H9 (cell line): ENCODE data around the gene MLYCD. TPM values are rescaled to one million over a fixed set of nuclear protein-coding genes. Genes with fewer than 3 reads are reported as not detected.

Source experiments
- DNase-seq: peaks from one replicate; pipeline ENCODE4 v3.0.0-alpha.2; 2017
- H2AFZ ChIP-seq: one replicate; pipeline ENCODE4 v1.6.1; 2013; ENCODE audit warnings: mild to moderate bottlenecking, low read length, control low read depth, moderate library complexity
- H2AK5ac ChIP-seq: 2 replicates; pipeline ENCODE4 v1.6.1; 2013; ENCODE audit warnings: low read length, control low read depth, mixed read lengths; ENCODE audit not compliant: insufficient read length
- H2BK120ac ChIP-seq: one replicate; pipeline ENCODE4 v1.6.1; 2013; ENCODE audit warnings: low read depth, mild to moderate bottlenecking, low read length, control low read depth, inconsistent platforms; ENCODE audit not compliant: poor library complexity, severe bottlenecking
- H2BK12ac ChIP-seq: 2 replicates; pipeline ENCODE4 v1.6.1; 2013; ENCODE audit warnings: low read length, control low read depth, mixed read lengths, low read depth; ENCODE audit not compliant: insufficient read length
- H2BK15ac ChIP-seq: 2 replicates; pipeline ENCODE4 v1.6.1; 2013; ENCODE audit warnings: low read depth, low read length, control low read depth
- H2BK20ac ChIP-seq: one replicate; pipeline ENCODE4 v1.6.1; 2013; ENCODE audit warnings: low read depth, mild to moderate bottlenecking, low read length, control low read depth, inconsistent platforms; ENCODE audit not compliant: poor library complexity, severe bottlenecking
- H2BK5ac ChIP-seq: 2 replicates; pipeline ENCODE4 v1.6.1; 2013; ENCODE audit warnings: low read length, control low read depth, mixed read lengths; ENCODE audit not compliant: insufficient read length
- H3K14ac ChIP-seq: 2 replicates; pipeline ENCODE4 v1.6.1; 2013; ENCODE audit warnings: low read length, control low read depth; ENCODE audit not compliant: insufficient read depth
- H3K18ac ChIP-seq: 2 replicates; pipeline ENCODE4 v1.6.1; 2013; ENCODE audit warnings: low read depth, mild to moderate bottlenecking, mixed read lengths, low read length, control low read depth; ENCODE audit not compliant: insufficient read length
- H3K23ac ChIP-seq: 2 replicates; pipeline ENCODE4 v1.6.1; 2013; ENCODE audit warnings: low read length, control low read depth, mixed read lengths, low read depth; ENCODE audit not compliant: insufficient read length
- H3K23me2 ChIP-seq: 2 replicates; pipeline ENCODE4 v1.6.1; 2013; ENCODE audit warnings: low read depth, mild to moderate bottlenecking, mixed read lengths, low read length, control low read depth; ENCODE audit not compliant: insufficient read length, poor library complexity, severe bottlenecking
- H3K27ac ChIP-seq: 2 replicates; pipeline ENCODE4 v1.5.1; 2013; ENCODE audit warnings: low read length, control low read depth, mixed read lengths, low read depth; ENCODE audit not compliant: insufficient read length
- H3K27me3 ChIP-seq: 2 replicates; pipeline ENCODE4 v1.6.1; 2013; ENCODE audit warnings: low read length, control low read depth, inconsistent platforms; ENCODE audit not compliant: insufficient read depth
- H3K4ac ChIP-seq: 2 replicates; pipeline ENCODE4 v1.6.1; 2013; ENCODE audit warnings: low read depth, mild to moderate bottlenecking, control low read depth, inconsistent platforms, low read length, moderate library complexity
- H3K4me1 ChIP-seq: 2 replicates; pipeline ENCODE4 v1.6.1; 2013; ENCODE audit warnings: low read length, control low read depth, inconsistent platforms; ENCODE audit not compliant: insufficient read depth
- H3K4me2 ChIP-seq: 2 replicates; pipeline ENCODE4 v1.6.1; 2013; ENCODE audit warnings: low read length, control low read depth, mixed read lengths; ENCODE audit not compliant: insufficient read length, insufficient read depth
- H3K56ac ChIP-seq: 2 replicates; pipeline ENCODE4 v1.6.1; 2013; ENCODE audit warnings: low read depth, mild to moderate bottlenecking, mixed read lengths, low read length, control low read depth; ENCODE audit not compliant: insufficient read length
- H3K79me1 ChIP-seq: 2 replicates; pipeline ENCODE4 v1.6.1; 2013; ENCODE audit warnings: low read depth, mild to moderate bottlenecking, moderate library complexity, low read length, control low read depth, inconsistent platforms; ENCODE audit not compliant: insufficient read depth, poor library complexity, severe bottlenecking
- H3K79me2 ChIP-seq: 2 replicates; pipeline ENCODE4 v1.6.1; 2013; ENCODE audit warnings: low read length, control low read depth, inconsistent platforms; ENCODE audit not compliant: insufficient read depth
- H3K9ac ChIP-seq: 2 replicates; pipeline ENCODE4 v1.6.1; 2013; ENCODE audit warnings: low read length, control low read depth, mixed read lengths; ENCODE audit not compliant: insufficient read length; ENCODE audit errors: extremely low read depth
- H3K9me3 ChIP-seq: one replicate; pipeline ENCODE4 v1.6.1; 2013; ENCODE audit warnings: low read depth, low read length, inconsistent platforms; ENCODE audit not compliant: control insufficient read depth
- H3T11ph ChIP-seq: one replicate; pipeline ENCODE4 v1.6.1; 2013; ENCODE audit warnings: mild to moderate bottlenecking, low read length, control low read depth, inconsistent platforms
- H4K20me1 ChIP-seq: one replicate; pipeline ENCODE4 v1.6.1; 2013; ENCODE audit not compliant: control insufficient read depth, insufficient read length, insufficient read depth
- H4K5ac ChIP-seq: 2 replicates; pipeline ENCODE4 v1.6.1; 2013; ENCODE audit warnings: low read depth, mild to moderate bottlenecking, mixed read lengths, low read length, control low read depth; ENCODE audit not compliant: insufficient read length
- H4K8ac ChIP-seq: replicated peaks from 2 replicates; pipeline ENCODE4 v1.6.1; 2013; ENCODE audit warnings: low read length, control low read depth, mixed read lengths, low read depth; ENCODE audit not compliant: insufficient read length
- H4K91ac ChIP-seq: 2 replicates; pipeline ENCODE4 v1.6.1; 2013; ENCODE audit warnings: low read depth, mild to moderate bottlenecking, moderate library complexity, mixed read lengths, low read length, control low read depth; ENCODE audit not compliant: insufficient read length
- H3K27ac Mint-ChIP-seq, 3 experiments: 2 replicates in 2 of 3; 3 replicates in 1 of 3; pipeline ENCODE4 v1.8.0; 2020 to 2021; ENCODE audit warnings: mixed read lengths in 3 of 3, mild to moderate bottlenecking in 1 of 3, moderate library complexity in 1 of 3
- H3K27me3 Mint-ChIP-seq: 2 replicates; pipeline ENCODE4 v1.8.0; 2021; ENCODE audit warnings: low read depth, mild to moderate bottlenecking, moderate library complexity, mixed read lengths
- H3K36me3 Mint-ChIP-seq, 3 experiments: 2 replicates in 2 of 3; 3 replicates in 1 of 3; pipeline ENCODE4 v1.8.0; 2020 to 2021; ENCODE audit warnings: low read depth in 3 of 3, mixed read lengths in 3 of 3; ENCODE audit not compliant: insufficient read depth in 1 of 3
- H3K4me1 Mint-ChIP-seq, 2 experiments: 2 replicates each; pipeline ENCODE4 v1.8.0; 2020; ENCODE audit warnings: mixed read lengths in 2 of 2
- H3K4me3 Mint-ChIP-seq, 2 experiments: 2 replicates in 1 of 2; 3 replicates in 1 of 2; pipeline ENCODE4 v1.8.0; 2020 to 2021; ENCODE audit warnings: mild to moderate bottlenecking in 2 of 2, mixed read lengths in 2 of 2, moderate library complexity in 1 of 2
- H3K9me3 Mint-ChIP-seq, 2 experiments: 2 replicates in 1 of 2; 3 replicates in 1 of 2; pipeline ENCODE4 v1.8.0; 2020; ENCODE audit warnings: mild to moderate bottlenecking in 2 of 2, mixed read lengths in 2 of 2, moderate library complexity in 1 of 2
- CTCF ChIP-seq: fragments of 200-600 bp; sonication (generic); conservative IDR thresholded peaks from 3 replicates; pipeline ENCODE4 v1.8.0; 2021; ENCODE audit warnings: antibody characterized with exemption, mild to moderate bottlenecking
- WGBS: extraction: QIAGEN DNeasy Blood & Tissue Kit; methylation state at CpG from one replicate; pipeline ENCODE4 v1.1.7; 2013; ENCODE audit warnings: missing lambda C conversion rate, low lambda C conversion rate, mixed read lengths; ENCODE audit not compliant: insufficient read length; ENCODE audit errors: extremely low coverage; 5-methylcytosine and 5-hydroxymethylcytosine counted together
- total RNA-seq: library from RNA; stranded (reverse); gene quantifications from 2 replicates; pipeline ENCODE4 v1.2.1, GENCODE V29; 2021

MLYCD gene
- total RNA-seq, 1 experiment from 2014 or later, result 7.1 TPM

GRCh38 chr16:83862661-83863060 is 36.3 kb upstream of the MLYCD start:
- Histone ChIP-seq H2AFZ (no peak overlapping the region), H3K23ac (no peak overlapping the region)
- no peak overlapping the region for H3K4me3 Mint-ChIP-seq

More at GRCh38 chr16:83862661-83863060, 36.3 kb upstream of the MLYCD start:
- H3K9ac ChIP-seq, result no peak overlapping the region
- no peaks in the 10 kb centered on the region for H3K79me2 ChIP-seq
- H3K9me3 Mint-ChIP-seq, result peaks cover 0 to 5% of the 10 kb centered on the region in 2 experiments; a peak in 1 of 5 replicates
- peaks cover 0 to 6% (median 0%) of the 10 kb centered on the region in 3 experiments; a peak in 2 of 7 replicates for H3K36me3 Mint-ChIP-seq
- H3K9me3 ChIP-seq, result no peaks in the 10 kb centered on the region
- H4K5ac ChIP-seq, result no peak overlapping the region
- no CpG with 5 or more reads among the region's 7 CpGs for WGBS
- H3K14ac ChIP-seq, result no peak overlapping the region
- no peak overlapping the region for H2BK15ac ChIP-seq
- no peaks in the 10 kb centered on the region; the same call in 1 of the 2 replicates for H3K4me1 ChIP-seq
- no peak overlapping the region for H3K56ac ChIP-seq
- no peak overlapping the region for H2AK5ac ChIP-seq
- no peak overlapping the region for H3K27ac ChIP-seq
- H3K4me1 Mint-ChIP-seq, result peaks cover 24 to 25% of the 10 kb centered on the region in 2 experiments
- no peak overlapping the region for H2BK120ac ChIP-seq
- H3K23me2 ChIP-seq, result no peaks in the 10 kb centered on the region
- no peak overlapping the region for H4K8ac ChIP-seq
- no peaks in the 10 kb centered on the region for H4K20me1 ChIP-seq
- H3K18ac ChIP-seq, result no peak overlapping the region
- no peak overlapping the region; a peak in 1 of 7 replicates for H3K27ac Mint-ChIP-seq
- no peaks in the 10 kb centered on the region for H3K79me1 ChIP-seq
- H2BK20ac ChIP-seq, result no peak overlapping the region
- no peak overlapping the region for H4K91ac ChIP-seq
- no peak overlapping the region for H3K4ac ChIP-seq
- no peak overlapping the region for H2BK5ac ChIP-seq
- H2BK12ac ChIP-seq, result no peak overlapping the region
- TF ChIP-seq CTCF, result no peak
- DNase-seq, result no peak
- H3K27me3 Mint-ChIP-seq, result peaks cover 1% of the 10 kb centered on the region; the same call in 1 of the 2 replicates
- H3K4me2 ChIP-seq, result no peak overlapping the region
- no peaks in the 10 kb centered on the region for H3K27me3 ChIP-seq
- no peak overlapping the region for H3T11ph ChIP-seq
